ENCODE data around the gene BTBD2.

DNA sequence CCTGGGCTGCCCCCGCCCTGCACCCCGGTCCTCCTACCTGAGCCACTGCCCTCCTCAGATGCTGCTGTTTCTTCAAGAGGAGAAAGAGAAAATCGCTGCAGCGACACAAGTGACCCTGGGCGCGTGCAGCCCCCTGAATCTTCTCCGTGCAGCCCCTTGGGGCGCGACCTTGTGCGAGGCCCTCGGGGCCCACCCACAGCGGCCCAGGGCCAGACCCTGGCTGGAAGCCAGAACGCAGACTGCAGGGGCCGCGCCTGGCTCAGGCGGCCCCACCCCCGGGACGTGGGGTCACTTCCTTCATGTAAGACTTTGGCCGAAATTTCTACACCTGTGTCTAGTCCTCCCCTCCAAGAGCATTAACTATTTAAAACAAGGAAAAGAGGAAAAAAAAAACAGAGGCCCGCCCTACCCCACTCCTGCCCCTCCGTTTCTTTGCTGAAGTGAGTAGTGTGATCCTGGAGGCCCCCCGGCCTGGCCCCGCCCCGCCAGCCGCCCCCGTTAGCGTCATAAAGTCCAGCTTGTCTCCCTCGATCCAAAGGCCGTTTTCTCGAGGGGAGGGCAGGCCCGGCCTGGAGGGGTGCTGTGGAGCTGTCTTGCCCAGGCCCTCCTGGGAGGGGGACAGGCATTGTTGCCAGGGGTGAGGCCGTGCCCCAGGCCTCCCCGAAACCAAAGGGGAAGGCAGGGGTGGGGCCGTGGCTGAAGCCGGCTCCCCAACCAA, 35.3 kb downstream of the BTBD2 start:
- TF ChIP-seq, protein P1, sequence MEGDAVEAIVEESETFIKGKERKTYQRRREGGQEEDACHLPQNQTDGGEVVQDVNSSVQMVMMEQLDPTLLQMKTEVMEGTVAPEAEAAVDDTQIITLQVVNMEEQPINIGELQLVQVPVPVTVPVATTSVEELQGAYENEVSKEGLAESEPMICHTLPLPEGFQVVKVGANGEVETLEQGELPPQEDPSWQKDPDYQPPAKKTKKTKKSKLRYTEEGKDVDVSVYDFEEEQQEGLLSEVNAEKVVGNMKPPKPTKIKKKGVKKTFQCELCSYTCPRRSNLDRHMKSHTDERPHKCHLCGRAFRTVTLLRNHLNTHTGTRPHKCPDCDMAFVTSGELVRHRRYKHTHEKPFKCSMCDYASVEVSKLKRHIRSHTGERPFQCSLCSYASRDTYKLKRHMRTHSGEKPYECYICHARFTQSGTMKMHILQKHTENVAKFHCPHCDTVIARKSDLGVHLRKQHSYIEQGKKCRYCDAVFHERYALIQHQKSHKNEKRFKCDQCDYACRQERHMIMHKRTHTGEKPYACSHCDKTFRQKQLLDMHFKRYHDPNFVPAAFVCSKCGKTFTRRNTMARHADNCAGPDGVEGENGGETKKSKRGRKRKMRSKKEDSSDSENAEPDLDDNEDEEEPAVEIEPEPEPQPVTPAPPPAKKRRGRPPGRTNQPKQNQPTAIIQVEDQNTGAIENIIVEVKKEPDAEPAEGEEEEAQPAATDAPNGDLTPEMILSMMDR (IDR thresholded peaks at IDR 0.05 in 4 of 5, conservative IDR thresholded peaks at IDR 0.05 in 1 of 5), result no peak
- no peak for TF ChIP-seq POLR2A (IDR thresholded peaks at IDR 0.05)
